SK-N-SH (cell line): ENCODE measurements around the gene DENND1A. TPM values are rescaled to one million over a fixed set of nuclear protein-coding genes. Genes with fewer than 3 reads are reported as not detected.
"Not testable (repeated sequence)": the region's sequence is repeated elsewhere in the genome, so short reads cannot be mapped to it uniquely, and the experiment has no call there.

ENCODE experiments used
- CTCF ChIA-PET: fragments of 300-600, 350-600 bp; formaldehyde crosslinking; extraction: SDS; loops from one replicate; lab custom pipeline; 2021; lab: Yijun Ruan, JAX
- POLR2A ChIA-PET: fragments of 350-600 bp; sonication (Branson Sonifier 250); formaldehyde crosslinking; extraction: SDS; loops from one replicate; lab custom pipeline; 2020; ENCODE audit warnings: antibody characterized with exemption, inconsistent platforms; lab: Yijun Ruan, JAX
- DNase-seq: peaks from one replicate; pipeline ENCODE4 v3.0.0; 2012
- H2AFZ ChIP-seq: fragments of 200-600 bp; sonication (generic); 2 replicates; pipeline ENCODE4 v1.8.1; 2016; ENCODE audit warnings: antibody characterized with exemption, mild to moderate bottlenecking, low read depth
- H3F3A ChIP-seq: fragments of 200-600 bp; sonication (generic); replicated peaks from 2 replicates; pipeline ENCODE3; 2016; ENCODE audit warnings: antibody characterized with exemption, mild to moderate bottlenecking; ENCODE audit not compliant: insufficient read depth
- H3K27ac ChIP-seq, 2 experiments: fragments of 200-500 bp in 1 of 2; fragments of 200-600 bp in 1 of 2; sonication (Bioruptor generic) in 1 of 2; sonication (generic), shearing (Covaris generic) in 1 of 2; 2 replicates each; pipeline versions ENCODE4 v1.5.1 to v1.6.1; 2014 to 2016; ENCODE audit warnings: low read depth in 2 of 2, inconsistent platforms in 1 of 2, low read length in 1 of 2, mild to moderate bottlenecking in 1 of 2, mixed read lengths in 1 of 2
- H3K27me3 ChIP-seq: fragments of 200-600 bp; sonication (generic), shearing (Covaris generic); 2 replicates; pipeline ENCODE4 v1.6.1; 2016; ENCODE audit warnings: mixed run types; ENCODE audit not compliant: insufficient read depth
- H3K36me3 ChIP-seq, 2 experiments: fragments of 200-500 bp in 1 of 2; fragments of 200-600 bp in 1 of 2; sonication (Bioruptor generic) in 1 of 2; sonication (generic) in 1 of 2; replicated peaks in 1 of 2; 2 replicates each; pipeline versions ENCODE3 to v1.5.1; 2014 to 2016; ENCODE audit warnings: low read length in 1 of 2, mild to moderate bottlenecking in 1 of 2; ENCODE audit not compliant: insufficient read depth in 2 of 2, control insufficient read depth in 1 of 2
- H3K4me1 ChIP-seq, 2 experiments: fragments of 200-500 bp in 1 of 2; fragments of 200-600 bp in 1 of 2; sonication (Bioruptor generic) in 1 of 2; sonication (generic), shearing (Covaris generic) in 1 of 2; 2 replicates each; pipeline versions ENCODE4 v1.5.1 to v1.6.1; 2014 to 2016; ENCODE audit warnings: low read depth in 1 of 2, low read length in 1 of 2, mixed run types in 1 of 2; ENCODE audit not compliant: insufficient read depth in 2 of 2, control insufficient read depth in 1 of 2
- H3K4me2 ChIP-seq: fragments of 200-600 bp; sonication (generic), shearing (Covaris generic); 2 replicates; pipeline ENCODE4 v1.6.1; 2017; ENCODE audit warnings: mixed run types
- H3K4me3 ChIP-seq, 2 experiments: fragments of 200-500 bp in 1 of 2; fragments of 200-600 bp in 1 of 2; sonication (Bioruptor generic) in 1 of 2; sonication (generic), shearing (Covaris generic) in 1 of 2; 2 replicates each; pipeline versions ENCODE4 v1.5.1 to v1.8.1; 2014 to 2016; ENCODE audit warnings: low read depth in 2 of 2, inconsistent platforms in 1 of 2, low read length in 1 of 2, mild to moderate bottlenecking in 1 of 2, mixed read lengths in 1 of 2, moderate library complexity in 1 of 2
- H3K79me2 ChIP-seq: fragments of 200-600 bp; sonication (generic); 2 replicates; pipeline ENCODE4 v1.8.1; 2017; ENCODE audit warnings: mild to moderate bottlenecking; ENCODE audit not compliant: insufficient read depth
- H3K9ac ChIP-seq: fragments of 200-600 bp; sonication (generic); 2 replicates; pipeline ENCODE4 v1.6.1; 2017; ENCODE audit warnings: mixed run types
- H3K9me2 ChIP-seq: fragments of 200-600 bp; sonication (generic); 2 replicates; pipeline ENCODE4 v1.6.1; 2017; ENCODE audit warnings: mixed run types
- H3K9me3 ChIP-seq: fragments of 200-600 bp; sonication (generic); 2 replicates; pipeline ENCODE4 v1.6.1; 2017; ENCODE audit warnings: mixed run types, mild to moderate bottlenecking, moderate library complexity
- H4K20me1 ChIP-seq: fragments of 200-600 bp; sonication (generic); 2 replicates; pipeline ENCODE4 v1.6.1; 2017; ENCODE audit warnings: mild to moderate bottlenecking, mixed run types; ENCODE audit not compliant: insufficient read depth
- FOXJ3 ChIP-seq: sonication (generic); formaldehyde crosslinking; IDR thresholded peaks from 2 replicates; pipeline ENCODE4 v1.5.1; 2020; ENCODE audit warnings: mild to moderate bottlenecking, missing genetic modification reagents
- MAX ChIP-seq: IDR thresholded peaks from 2 replicates; pipeline ENCODE4 v1.4.0; 2012; ENCODE audit warnings: low read depth
- MEF2A ChIP-seq: IDR thresholded peaks from 2 replicates; pipeline ENCODE4 v1.4.0; 2012; ENCODE audit warnings: low read depth, borderline replicate concordance
- RAD21 ChIP-seq: IDR thresholded peaks from 2 replicates; pipeline ENCODE4 v1.6.1; 2012; ENCODE audit warnings: mild to moderate bottlenecking, low read length
- RFX5 ChIP-seq: IDR thresholded peaks from 2 replicates; pipeline ENCODE4 v1.6.1; 2012; ENCODE audit warnings: mild to moderate bottlenecking, improper control_type of control experiment, low read length
- SIN3A ChIP-seq: IDR thresholded peaks from 2 replicates; pipeline ENCODE4 v1.6.1; 2012; ENCODE audit warnings: low read depth, mild to moderate bottlenecking, low read length, moderate library complexity, borderline replicate concordance
- TAF1 ChIP-seq: IDR thresholded peaks from 2 replicates; pipeline ENCODE4 v1.6.1; 2012; ENCODE audit warnings: low read depth, mild to moderate bottlenecking, low read length, moderate library complexity, borderline replicate concordance
- TEAD4 ChIP-seq: IDR thresholded peaks from 2 replicates; pipeline ENCODE4 v1.4.0; 2012; ENCODE audit warnings: mild to moderate bottlenecking, borderline replicate concordance; ENCODE audit not compliant: insufficient read depth
- ZBTB33 ChIP-seq: IDR thresholded peaks from 2 replicates; pipeline ENCODE4 v1.4.0; 2012; ENCODE audit warnings: low read depth, borderline replicate concordance
- WGBS: methylation state at CpG from one replicate; pipeline ENCODE4 v1.1.6; 2017; ENCODE audit warnings: low lambda C conversion rate; 5-methylcytosine and 5-hydroxymethylcytosine counted together
- polyA plus RNA-seq, 3 experiments: library from polyadenylated mRNA; depleted of rRNA; stranded (reverse); fragments of >200 nt; gene quantifications; 2 replicates each; pipeline ENCODE4 v1.2.3, GENCODE V29; 2012

Gene DENND1A
- polyA plus RNA-seq, 1 of the 3 experiments (the other 2 are of a cell fraction): 25.4 TPM

GRCh38 chr9:123945532-123945931 is 15.6 kb upstream of the DENND1A start:
- TF ChIP-seq MEF2A: no peak
- TF ChIP-seq, all 33 proteins: peak for 0
- Histone ChIP-seq H3K9me2 (no peaks in the 10 kb centered on the region), H3K4me3 (no peak overlapping the region), H3F3A (no peaks in the 10 kb centered on the region), H3K27me3 (peaks cover 3% of the 10 kb centered on the region; the same call in 1 of the 2 replicates), H3K9me3 (no peaks in the 10 kb centered on the region), H3K4me1 (no peaks in the 10 kb centered on the region), H3K79me2 (no peaks in the 10 kb centered on the region), H3K4me2 (no peak overlapping the region), H2AFZ (no peak overlapping the region), H3K27ac (no peak overlapping the region), H4K20me1 (no peaks in the 10 kb centered on the region), H3K36me3 (no peaks in the 10 kb centered on the region), H3K9ac (no peak overlapping the region)
- ChIA-PET CTCF (no interaction called here), POLR2A (no interaction called here)
- no peak for DNase-seq
- WGBS: 83% methylated on average over 12 of the region's 12 CpGs

GRCh38 chr9:123944464-123944863 is 14.5 kb upstream of the DENND1A start:
- WGBS: 84% methylated on average over 8 of the region's 8 CpGs
- H3F3A ChIP-seq, H3K9me3 ChIP-seq, H3K4me2 ChIP-seq, H3K9me2 ChIP-seq, DNase-seq, H4K20me1 ChIP-seq, H2AFZ ChIP-seq, H3K36me3 ChIP-seq, POLR2A ChIA-PET, CTCF ChIA-PET, H3K4me3 ChIP-seq, H3K27me3 ChIP-seq, H3K79me2 ChIP-seq, H3K9ac ChIP-seq, H3K27ac ChIP-seq, H3K4me1 ChIP-seq: not testable (repeated sequence)

GRCh38 chr9:123943671-123944070 is 13.7 kb upstream of the DENND1A start:
- H3F3A ChIP-seq: no peaks in the 10 kb centered on the region
- POLR2A ChIA-PET: interaction anchor here (0.7 kb wide), 1 partner anchor 12 kb away, joined by 3 read pairs; no protein-coding TSS in a partner anchor
- H2AFZ ChIP-seq: no peak overlapping the region
- H3K9me2 ChIP-seq: no peaks in the 10 kb centered on the region
- TF ChIP-seq TEAD4 (no peak), RAD21 (no peak), FOXJ3 (CRISPR knock-in tag) (no peak), SIN3A (no peak), ZBTB33 (no peak), TAF1 (no peak), RFX5 (no peak), MAX (no peak)
- no peaks in the 10 kb centered on the region for H3K9me3 ChIP-seq
- no peaks in the 10 kb centered on the region for H3K79me2 ChIP-seq
- H3K27me3 ChIP-seq: peaks cover 6% of the 10 kb centered on the region; the same call in 1 of the 2 replicates
- no peak overlapping the region for H3K4me3 ChIP-seq
- H4K20me1 ChIP-seq: no peaks in the 10 kb centered on the region
- CTCF ChIA-PET: interaction anchor here (1.3 kb wide), 1 partner anchor 18 kb away, joined by 3 read pairs; no protein-coding TSS in a partner anchor
- no peaks in the 10 kb centered on the region for H3K4me1 ChIP-seq
- no peak overlapping the region for H3K27ac ChIP-seq
- no peaks in the 10 kb centered on the region for H3K36me3 ChIP-seq
- no peak overlapping the region for H3K9ac ChIP-seq
- no peak for DNase-seq
- WGBS: 29% methylated on average over 2 of the region's 2 CpGs
- H3K4me2 ChIP-seq: no peak overlapping the region
